ENCODE data around the gene NR2C2AP.

DNA sequence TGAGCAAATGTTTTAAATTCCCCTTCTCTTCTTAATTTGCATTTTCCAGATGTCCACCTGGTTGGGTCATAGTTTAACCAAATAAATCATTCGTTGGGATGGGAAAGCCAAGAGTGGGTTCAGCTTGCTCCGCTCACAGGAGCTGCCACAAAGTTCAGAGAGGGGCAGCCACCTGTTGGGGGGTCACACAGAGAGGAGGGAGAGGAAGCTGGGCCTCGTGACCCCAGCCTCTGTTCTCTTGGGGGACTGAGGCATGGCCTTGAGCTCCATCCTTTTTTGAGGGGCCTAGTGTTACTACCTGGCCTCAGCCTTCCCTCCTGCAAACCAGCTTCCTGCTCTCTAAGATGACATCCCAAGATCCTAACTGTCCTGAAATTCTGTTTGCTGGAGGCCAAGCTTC is 35.6 kb downstream of the NR2C2AP start:
- TF ChIP-seq, protein P1, sequence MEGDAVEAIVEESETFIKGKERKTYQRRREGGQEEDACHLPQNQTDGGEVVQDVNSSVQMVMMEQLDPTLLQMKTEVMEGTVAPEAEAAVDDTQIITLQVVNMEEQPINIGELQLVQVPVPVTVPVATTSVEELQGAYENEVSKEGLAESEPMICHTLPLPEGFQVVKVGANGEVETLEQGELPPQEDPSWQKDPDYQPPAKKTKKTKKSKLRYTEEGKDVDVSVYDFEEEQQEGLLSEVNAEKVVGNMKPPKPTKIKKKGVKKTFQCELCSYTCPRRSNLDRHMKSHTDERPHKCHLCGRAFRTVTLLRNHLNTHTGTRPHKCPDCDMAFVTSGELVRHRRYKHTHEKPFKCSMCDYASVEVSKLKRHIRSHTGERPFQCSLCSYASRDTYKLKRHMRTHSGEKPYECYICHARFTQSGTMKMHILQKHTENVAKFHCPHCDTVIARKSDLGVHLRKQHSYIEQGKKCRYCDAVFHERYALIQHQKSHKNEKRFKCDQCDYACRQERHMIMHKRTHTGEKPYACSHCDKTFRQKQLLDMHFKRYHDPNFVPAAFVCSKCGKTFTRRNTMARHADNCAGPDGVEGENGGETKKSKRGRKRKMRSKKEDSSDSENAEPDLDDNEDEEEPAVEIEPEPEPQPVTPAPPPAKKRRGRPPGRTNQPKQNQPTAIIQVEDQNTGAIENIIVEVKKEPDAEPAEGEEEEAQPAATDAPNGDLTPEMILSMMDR (IDR thresholded peaks at IDR 0.05; ENCODE audit: insufficient read depth, low read length, poor library complexity, severe bottlenecking), result no peak
- no peak for TF ChIP-seq EZH2phosphoT487 (conservative IDR thresholded peaks at IDR 0.05; ENCODE audit: low read length)

All from SU-DHL-6 (cell line).